Epidermal melanocyte (primary cell): ENCODE data around the gene MYH2.
"Not testable (repeated sequence)": the region's sequence is repeated elsewhere in the genome, so short reads cannot be mapped to it uniquely, and the experiment has no call there.

ENCODE experiments used
- DNase-seq: peaks from one replicate; pipeline ENCODE4 v3.0.0; 2011; ENCODE audit warnings: low spot score; ENCODE audit not compliant: insufficient read length

The MYH2 gene

DNA sequence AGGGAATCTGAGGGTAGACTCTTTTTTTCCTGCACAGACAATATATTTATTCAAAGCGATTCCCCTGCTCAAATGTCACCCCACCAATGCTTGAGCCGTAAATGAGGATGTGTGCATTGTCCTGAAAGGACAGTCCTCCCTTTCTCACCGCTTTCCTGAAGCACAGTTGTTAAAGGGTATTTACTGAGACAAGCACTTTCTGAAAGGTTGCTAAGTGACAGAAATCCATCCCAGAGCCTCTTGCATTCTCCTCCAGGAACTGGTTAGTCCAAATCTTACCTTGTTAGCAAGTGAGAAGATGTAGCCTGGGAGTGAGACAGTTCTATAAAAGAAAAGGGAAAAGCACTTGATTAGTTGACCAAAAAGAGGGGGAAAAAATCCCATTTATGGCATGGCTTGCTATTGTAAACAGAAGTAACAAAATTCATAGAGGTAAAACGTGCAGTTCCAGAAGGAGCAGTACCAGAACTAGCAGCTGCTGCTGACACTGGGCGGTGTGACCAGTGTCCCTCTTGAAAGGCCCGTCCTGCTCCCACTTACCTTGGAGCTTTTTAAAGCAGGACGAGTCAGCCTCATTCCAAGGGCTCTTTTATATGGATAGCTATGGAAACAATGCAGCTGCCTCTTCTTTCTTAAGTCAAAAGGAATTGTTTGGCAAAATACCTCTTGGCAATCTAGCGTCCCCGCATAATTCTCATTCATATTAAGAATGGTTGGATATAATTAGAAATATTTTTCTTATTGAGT, at the start of gene MYH2:
Gene MYH2, minus strand, starts transcription at position 563 of the 747 bp plus-strand sequence. CDS start 1,738 bp downstream, outside the sequence.
- DNase-seq = no peak

DNA sequence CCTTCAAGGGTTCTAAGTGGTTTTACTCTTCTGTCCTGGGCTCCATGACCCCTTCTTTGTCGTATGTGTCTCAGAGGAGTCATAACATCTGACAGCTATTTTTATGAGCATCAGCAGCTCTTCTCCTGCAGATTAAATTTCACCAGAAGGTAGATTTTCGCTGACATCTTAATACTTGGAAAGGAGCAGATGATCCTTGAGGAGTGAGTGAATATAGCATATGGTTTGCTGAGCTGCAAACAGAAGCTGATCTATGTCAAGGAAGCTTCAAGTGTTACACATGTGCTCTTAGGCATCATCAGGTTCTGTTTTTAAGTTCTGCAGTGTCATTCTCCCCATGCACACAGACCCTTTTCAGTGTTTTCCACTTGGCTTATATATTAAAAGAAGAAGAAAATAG, 49.2 kb upstream of the MYH2 start:
- no peak for DNase-seq

GRCh38 chr17:10589553-10590145, 40.2 kb upstream of the MYH2 start:
- DNase-seq = no peak

DNA sequence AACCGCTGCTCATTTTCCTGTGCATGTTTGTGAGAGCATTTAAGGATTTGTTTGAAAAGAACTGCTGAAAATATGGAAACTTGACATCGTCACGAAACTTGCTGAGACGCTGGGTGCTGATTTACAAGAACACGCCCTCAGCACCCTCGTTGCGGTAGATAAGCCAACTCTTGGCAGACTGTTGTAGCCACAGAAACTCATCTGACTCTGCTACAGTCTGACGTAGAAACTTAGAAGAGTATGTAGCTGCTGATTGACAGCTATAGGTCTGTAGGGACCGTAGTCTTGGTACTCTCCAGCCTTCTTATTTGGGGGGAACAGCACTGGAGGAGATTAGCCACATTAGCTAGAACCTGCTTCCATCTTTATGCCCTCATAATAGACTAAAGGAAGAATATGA, 36.1 kb upstream of the MYH2 start:
- no peak for DNase-seq

DNA sequence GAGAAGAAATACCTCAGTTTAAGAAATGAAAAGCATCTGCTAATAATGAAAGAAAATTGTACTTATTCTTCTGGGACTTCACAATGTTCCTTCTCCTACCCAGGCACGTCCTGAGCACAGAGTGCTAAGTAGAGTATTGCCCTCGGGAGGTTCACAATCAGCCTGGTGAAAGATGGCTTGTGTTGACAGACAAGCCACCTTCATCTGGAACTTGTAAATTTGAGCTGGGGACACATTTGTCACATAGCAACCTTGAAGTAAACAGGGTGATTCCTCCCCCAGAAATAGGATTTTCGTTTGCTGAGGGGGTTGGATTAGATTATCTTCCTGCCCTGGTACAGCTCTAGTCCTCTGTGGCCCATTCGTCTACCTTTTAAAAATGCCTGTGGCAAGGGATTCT, 34.4 kb upstream of the MYH2 start:
- no peak for DNase-seq

- DNase-seq = no peak
These were observed 29.8 kb upstream of the MYH2 start for GRCh38 chr17:10579270-10579669.

DNA sequence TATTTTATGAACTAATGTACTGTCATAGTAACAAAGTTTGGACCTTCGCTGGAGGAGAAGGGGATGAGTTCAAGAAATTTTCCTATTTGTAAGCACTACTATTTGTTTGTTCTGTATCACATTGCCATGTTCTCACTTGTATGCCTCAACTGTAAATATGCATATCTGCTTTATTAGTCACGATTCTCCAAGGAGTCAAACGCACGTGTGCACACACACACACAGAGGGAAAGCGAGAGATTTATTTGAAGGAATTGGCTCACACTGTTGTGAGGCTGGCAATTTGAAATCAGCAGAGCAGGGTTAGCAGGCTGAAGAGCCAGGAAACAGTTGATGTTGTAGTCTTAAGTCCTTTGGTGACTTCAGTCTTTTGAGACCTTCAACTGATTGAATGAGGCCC, 24.9 kb upstream of the MYH2 start:
- DNase-seq = no peak

DNA sequence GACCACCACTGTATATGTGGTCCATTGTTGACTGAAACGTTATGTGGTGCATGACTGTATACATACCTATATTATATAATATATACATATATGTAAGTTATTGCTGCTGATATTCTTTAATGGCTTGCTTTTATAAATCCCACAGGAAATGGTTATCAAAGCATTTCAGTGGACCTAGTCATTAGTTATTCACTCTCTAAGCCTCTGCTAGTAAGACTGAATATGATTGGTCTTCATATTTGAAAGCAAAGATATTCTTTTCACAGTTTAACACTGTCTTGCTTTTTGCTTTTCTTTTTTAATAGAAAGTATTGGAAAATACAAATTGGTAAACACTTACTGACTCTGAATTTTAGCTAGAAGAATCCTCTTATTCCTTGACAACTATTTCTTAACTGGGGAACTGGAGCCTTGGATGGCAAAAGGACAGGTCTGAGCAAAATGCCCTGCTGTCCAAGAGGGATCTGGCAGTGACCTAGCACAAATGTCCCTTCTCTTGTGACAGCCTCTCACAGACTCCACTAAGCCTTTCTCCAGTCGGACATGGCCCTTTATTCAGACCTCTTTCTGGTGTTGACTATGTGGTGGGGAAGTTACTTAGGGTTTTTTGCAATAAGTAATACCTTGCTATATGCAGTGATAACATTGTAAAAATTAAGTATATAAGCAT, 14.7 kb upstream of the MYH2 start:
- no peak for DNase-seq

DNA sequence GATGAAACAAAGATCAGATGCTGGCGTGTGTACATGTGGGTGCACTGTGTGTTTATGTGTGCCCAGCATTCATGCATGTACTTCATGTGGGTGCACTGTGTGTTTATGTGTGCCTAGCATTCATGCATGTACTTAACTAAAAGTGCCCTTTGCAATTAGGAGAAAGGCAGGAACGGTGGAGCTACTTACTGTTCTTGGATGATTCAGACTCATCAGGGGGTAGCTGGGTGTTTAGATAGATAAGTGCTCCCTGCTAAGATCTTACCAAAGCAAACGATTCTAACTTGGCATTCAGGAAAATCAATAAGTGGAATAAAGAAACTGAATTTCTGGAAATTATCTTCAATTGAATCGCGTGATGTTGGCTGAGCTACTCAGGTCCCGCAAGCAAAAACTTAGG, 8.6 kb upstream of the MYH2 start:
- no peak for DNase-seq

DNA sequence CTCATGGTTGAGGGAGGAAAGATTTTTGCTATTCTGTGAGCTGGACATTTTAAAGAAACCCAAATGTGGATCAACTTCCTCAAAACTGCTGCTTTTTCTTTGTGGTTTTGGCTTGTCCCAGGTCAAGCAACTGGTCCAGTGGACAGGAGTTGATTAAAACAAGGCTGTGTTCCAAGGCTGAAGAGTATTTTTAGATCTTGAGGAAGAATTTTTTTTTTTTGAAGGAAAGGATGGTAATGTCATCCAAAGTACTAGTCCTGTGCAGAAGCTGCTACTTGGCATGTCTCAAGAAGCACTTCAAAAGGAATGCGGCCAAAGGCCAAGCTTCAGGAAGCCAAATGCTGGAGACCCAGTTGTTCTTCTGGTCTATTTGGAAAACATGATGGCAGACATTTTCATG, 8.0 kb upstream of the MYH2 start:
- DNase-seq = peak; percentile 20

DNA sequence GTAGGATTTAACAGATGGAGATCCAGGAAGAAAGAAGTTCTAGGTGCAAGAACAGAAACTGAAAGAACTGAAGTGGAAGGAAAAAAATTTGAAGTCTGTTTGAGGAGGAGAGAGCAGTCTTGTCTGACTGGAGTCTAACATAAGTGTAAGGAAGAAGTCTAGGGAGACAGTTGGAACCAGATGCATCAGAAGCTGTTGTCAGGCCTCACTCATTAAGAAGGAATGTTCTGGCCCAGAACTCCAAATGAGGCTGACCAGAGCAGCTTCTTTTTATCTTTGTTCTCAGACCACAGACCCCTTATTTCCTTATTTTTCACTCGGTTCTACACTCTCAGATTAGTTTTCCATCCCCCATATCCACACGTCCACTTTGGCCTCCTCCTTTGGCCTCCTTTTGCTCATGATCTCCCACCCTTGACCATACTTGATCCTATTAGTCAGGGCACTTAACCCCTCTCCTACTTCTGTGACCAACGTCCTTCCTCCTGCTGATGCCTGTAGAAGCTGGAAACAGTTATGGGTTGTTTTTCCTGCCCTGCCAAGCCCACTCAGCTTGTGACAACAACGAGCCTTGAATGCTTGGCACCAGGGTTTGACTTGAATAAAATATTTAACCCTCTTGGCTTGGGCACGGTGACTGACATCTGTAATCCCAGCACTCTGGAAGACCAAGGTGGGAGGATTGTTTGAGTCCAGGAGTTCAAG, 7.0 kb upstream of the MYH2 start:
- DNase-seq = no peak

DNA sequence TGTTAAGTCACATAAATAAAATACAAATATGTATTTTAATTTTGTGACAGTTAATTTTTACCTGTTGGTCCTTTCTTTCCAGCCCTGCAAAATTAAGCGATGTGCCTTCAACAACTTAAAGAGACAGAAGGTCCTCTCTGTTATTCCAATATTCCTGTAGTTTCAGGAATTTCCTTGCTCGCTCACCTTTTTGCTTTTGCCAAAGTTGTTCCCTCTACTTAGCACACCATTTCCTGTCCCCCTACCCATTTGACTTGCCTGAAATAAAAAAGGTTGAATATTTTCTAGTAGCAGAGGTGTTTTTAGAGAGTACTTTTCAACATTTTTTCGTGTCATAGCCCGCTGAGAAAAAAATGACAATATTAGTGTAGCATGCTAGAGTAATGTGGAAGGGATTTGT, 556 bp upstream of the MYH2 start:
- DNase-seq = no peak

DNA sequence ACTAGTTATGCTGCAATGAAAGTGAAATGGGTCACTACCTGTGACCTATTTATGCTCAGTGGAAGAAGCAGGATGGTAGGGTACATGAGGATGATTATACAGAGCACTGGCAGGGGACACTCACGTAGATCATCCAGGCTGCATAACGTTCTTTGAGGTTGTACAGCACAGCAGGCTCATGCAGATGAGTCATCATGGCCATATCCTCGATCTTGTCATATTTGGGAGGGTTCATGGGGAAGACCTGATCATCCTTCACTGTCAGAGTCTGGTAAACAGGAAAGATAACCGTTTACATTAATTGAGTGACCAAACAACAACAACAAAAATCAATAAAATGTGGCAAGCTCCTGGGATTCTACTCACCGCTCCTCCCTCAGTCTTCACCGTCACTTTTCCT, 2.1 kb downstream of the MYH2 start:
- no peak for DNase-seq

- not testable (repeated sequence) for DNase-seq
These were observed 6.0 kb downstream of the MYH2 start for GRCh38 chr17:10543486-10543885.

GRCh38 chr17:10541179-10541578, 8.3 kb downstream of the MYH2 start:
- not testable (repeated sequence) for DNase-seq

DNA sequence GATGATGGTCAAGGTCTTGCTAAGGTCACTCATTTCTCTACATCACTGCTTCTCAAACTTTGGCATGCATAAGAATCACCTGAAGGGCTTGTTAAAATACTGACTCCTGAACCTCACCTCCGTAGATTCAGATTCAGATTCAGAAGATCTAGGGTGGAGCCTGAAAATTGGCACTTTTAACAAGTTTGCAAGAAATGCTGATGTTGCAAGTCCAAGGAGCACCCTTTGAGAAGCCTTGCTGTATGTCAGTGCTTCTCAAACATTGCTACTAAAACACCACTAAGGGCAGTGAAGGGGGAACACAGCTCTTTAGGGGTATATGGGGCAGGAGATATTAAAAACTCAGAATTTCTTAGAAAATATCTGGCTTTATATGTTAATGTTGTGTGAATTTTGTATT, 17.4 kb downstream of the MYH2 start:
- DNase-seq = no peak

DNA sequence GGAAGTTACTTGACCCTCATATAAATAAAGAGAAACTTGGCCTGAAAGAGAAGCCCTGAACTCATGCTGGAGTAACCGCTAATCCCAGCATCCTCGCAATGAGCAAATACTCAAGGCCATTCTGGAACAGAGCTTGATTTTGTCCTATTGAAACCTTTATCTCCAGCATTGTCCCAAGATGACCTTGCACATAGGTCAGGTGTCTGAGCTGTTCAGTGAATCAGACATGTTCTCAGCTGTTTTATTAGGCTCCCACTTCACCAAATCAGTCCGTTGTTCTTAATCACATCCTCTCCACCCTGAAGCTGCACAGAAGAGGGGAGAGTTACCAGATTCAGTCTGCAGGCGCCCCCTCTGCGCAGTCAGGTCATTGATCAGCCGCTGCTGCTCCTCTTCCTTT, 22.0 kb downstream of the MYH2 start:
- no peak for DNase-seq

GRCh38 chr17:10526517-10526916, 22.9 kb downstream of the MYH2 start:
- no peak for DNase-seq

GRCh38 chr17:10523064-10523463, 26.4 kb downstream of the MYH2 start:
- DNase-seq = no peak

DNA sequence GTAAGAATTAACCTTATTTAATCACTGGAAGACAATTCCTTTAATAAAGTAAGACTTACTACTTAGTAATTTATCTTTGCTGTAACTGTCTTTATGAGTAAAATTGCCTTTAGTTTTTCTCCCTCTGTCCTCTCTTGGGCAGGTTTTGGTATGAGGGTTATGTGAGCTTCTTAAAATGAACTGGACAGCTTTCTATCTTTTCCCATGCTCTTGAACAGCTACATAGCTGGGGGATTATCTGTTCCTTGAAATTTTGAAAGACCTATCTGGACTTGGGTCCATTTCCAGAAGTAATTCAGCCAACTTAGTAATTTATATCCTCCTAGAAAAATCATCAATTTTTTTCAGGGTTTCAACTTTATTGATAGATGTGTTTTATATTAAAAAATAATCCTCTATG, 27.5 kb downstream of the MYH2 start:
- DNase-seq = no peak

DNA sequence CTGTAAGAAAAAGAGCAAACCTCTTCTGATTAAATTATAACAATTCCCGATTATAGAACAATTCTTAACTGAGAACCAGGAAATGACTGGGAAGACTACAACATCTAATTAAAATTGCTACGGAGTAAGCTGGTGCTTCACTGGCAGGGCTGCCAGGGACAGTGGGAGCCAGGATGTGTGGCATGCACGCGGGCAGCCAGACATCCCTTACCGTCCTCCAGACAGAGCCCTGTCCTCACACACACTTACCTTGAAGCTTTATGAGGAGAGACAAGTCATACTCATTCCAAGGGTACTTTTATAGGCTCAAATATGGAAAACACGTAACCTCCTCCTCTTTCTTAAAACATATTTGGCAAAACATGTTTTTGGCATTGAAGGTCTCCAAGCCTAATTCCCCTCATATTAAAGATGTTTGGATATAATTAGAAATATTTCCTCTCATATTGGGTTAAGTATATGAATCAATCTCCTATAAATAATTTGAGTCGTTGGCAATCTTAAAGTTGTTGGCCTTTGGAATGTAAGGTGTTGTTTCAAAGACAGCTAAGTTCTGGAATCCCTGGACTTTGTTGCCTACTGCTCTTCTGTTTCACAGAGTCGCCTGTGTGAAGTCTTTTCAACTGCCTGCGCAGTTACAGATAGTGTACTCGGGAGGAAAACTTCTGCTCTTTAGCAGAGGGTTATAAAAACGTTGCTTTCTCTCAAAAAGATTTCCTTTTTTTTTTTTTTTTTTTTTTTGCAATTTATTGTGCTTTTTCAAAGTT, 31.0 kb downstream of the MYH2 start, which contains the start of gene MYH1:
Gene MYH1, minus strand, starts transcription at position 272 of the 767 bp plus-strand sequence. CDS start 1,900 bp downstream, outside the sequence.
- no peak for DNase-seq
